HL-60 (cell line): ENCODE data around the gene ATXN7L1.

Experiments used
- GABPA ChIP-seq: IDR thresholded peaks from 2 replicates; pipeline ENCODE4 v1.6.1; 2012; ENCODE audit warnings: low read depth
- POLR2AphosphoS5 ChIP-seq: IDR thresholded peaks from 2 replicates; pipeline ENCODE4 v1.6.1; 2012; ENCODE audit warnings: low read depth
- SPI1 ChIP-seq: IDR thresholded peaks from 2 replicates; pipeline ENCODE4 v1.6.1; 2012; ENCODE audit warnings: low read depth, mild to moderate bottlenecking, borderline replicate concordance
- TF ChIP-seq, protein P1 (sequence below): IDR thresholded peaks from 2 replicates; pipeline ENCODE4 v1.6.1; 2012; ENCODE audit warnings: low read depth; ENCODE audit not compliant: insufficient replicate concordance
- TF ChIP-seq, protein P2 (sequence below): IDR thresholded peaks from one replicate; pipeline ENCODE4 v1.5.1; 2011; ENCODE audit warnings: low read length, control low read depth, inconsistent platforms; ENCODE audit not compliant: insufficient read depth

DNA sequence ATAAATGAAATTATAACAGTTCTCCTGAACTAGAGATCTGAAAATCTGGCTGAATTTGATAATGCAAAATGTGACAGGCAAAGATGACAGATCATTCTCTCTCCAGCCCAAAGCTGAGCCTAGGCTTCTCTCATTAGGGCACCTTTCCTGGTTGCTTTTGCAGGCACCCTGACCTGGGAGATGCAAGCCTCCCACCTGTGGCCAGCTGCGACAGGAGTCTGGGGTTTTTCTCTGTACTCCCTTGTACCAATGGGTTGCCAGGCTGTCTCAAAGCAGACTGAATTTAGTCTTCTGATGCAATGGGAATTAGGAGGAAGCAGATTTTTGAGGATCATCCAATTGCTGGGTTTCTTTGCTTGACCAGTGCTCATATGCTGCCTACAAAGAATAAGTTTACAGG, 210.1 kb downstream of the ATXN7L1 start:
- TF ChIP-seq, protein P1, sequence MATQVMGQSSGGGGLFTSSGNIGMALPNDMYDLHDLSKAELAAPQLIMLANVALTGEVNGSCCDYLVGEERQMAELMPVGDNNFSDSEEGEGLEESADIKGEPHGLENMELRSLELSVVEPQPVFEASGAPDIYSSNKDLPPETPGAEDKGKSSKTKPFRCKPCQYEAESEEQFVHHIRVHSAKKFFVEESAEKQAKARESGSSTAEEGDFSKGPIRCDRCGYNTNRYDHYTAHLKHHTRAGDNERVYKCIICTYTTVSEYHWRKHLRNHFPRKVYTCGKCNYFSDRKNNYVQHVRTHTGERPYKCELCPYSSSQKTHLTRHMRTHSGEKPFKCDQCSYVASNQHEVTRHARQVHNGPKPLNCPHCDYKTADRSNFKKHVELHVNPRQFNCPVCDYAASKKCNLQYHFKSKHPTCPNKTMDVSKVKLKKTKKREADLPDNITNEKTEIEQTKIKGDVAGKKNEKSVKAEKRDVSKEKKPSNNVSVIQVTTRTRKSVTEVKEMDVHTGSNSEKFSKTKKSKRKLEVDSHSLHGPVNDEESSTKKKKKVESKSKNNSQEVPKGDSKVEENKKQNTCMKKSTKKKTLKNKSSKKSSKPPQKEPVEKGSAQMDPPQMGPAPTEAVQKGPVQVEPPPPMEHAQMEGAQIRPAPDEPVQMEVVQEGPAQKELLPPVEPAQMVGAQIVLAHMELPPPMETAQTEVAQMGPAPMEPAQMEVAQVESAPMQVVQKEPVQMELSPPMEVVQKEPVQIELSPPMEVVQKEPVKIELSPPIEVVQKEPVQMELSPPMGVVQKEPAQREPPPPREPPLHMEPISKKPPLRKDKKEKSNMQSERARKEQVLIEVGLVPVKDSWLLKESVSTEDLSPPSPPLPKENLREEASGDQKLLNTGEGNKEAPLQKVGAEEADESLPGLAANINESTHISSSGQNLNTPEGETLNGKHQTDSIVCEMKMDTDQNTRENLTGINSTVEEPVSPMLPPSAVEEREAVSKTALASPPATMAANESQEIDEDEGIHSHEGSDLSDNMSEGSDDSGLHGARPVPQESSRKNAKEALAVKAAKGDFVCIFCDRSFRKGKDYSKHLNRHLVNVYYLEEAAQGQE = no peak
- TF ChIP-seq, protein P2, sequence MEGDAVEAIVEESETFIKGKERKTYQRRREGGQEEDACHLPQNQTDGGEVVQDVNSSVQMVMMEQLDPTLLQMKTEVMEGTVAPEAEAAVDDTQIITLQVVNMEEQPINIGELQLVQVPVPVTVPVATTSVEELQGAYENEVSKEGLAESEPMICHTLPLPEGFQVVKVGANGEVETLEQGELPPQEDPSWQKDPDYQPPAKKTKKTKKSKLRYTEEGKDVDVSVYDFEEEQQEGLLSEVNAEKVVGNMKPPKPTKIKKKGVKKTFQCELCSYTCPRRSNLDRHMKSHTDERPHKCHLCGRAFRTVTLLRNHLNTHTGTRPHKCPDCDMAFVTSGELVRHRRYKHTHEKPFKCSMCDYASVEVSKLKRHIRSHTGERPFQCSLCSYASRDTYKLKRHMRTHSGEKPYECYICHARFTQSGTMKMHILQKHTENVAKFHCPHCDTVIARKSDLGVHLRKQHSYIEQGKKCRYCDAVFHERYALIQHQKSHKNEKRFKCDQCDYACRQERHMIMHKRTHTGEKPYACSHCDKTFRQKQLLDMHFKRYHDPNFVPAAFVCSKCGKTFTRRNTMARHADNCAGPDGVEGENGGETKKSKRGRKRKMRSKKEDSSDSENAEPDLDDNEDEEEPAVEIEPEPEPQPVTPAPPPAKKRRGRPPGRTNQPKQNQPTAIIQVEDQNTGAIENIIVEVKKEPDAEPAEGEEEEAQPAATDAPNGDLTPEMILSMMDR = no peak
- no peak for TF ChIP-seq POLR2AphosphoS5
- TF ChIP-seq GABPA = no peak
- no peak for TF ChIP-seq SPI1
